ENCODE data around the gene ENTHD1. TPM values are rescaled to one million over a fixed set of nuclear protein-coding genes. Genes with fewer than 3 reads are reported as not detected.

Gene ENTHD1
- total RNA-seq, 4 donors from 2014 or later = not detected

GRCh38 chr22:39939830-39940229 lies 46.3 kb upstream of the ENTHD1 start:
- Histone ChIP-seq H3K4me3 (no peak overlapping the region), H3K27ac (no peak overlapping the region), H3K4me1 (peaks cover 0 to 3% (median 0%) of the 10 kb centered on the region in 3 donors), H3K9me3 (no peaks in the 10 kb centered on the region), H3K36me3 (no peaks in the 10 kb centered on the region), H3K27me3 (peaks cover 0 to 39% (median 0%) of the 10 kb centered on the region in 4 donors)
- DNase-seq = no peak
- TF ChIP-seq, protein P1, sequence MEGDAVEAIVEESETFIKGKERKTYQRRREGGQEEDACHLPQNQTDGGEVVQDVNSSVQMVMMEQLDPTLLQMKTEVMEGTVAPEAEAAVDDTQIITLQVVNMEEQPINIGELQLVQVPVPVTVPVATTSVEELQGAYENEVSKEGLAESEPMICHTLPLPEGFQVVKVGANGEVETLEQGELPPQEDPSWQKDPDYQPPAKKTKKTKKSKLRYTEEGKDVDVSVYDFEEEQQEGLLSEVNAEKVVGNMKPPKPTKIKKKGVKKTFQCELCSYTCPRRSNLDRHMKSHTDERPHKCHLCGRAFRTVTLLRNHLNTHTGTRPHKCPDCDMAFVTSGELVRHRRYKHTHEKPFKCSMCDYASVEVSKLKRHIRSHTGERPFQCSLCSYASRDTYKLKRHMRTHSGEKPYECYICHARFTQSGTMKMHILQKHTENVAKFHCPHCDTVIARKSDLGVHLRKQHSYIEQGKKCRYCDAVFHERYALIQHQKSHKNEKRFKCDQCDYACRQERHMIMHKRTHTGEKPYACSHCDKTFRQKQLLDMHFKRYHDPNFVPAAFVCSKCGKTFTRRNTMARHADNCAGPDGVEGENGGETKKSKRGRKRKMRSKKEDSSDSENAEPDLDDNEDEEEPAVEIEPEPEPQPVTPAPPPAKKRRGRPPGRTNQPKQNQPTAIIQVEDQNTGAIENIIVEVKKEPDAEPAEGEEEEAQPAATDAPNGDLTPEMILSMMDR (IDR thresholded peaks at IDR 0.05) = no peak
- no peak for TF ChIP-seq POLR2A (IDR thresholded peaks at IDR 0.05)
- intact Hi-C loops (cut with DNase I) = no loop called here
- 100% methylated on average over 3 of the region's 3 CpGs for WGBS, 2 donors

DNA sequence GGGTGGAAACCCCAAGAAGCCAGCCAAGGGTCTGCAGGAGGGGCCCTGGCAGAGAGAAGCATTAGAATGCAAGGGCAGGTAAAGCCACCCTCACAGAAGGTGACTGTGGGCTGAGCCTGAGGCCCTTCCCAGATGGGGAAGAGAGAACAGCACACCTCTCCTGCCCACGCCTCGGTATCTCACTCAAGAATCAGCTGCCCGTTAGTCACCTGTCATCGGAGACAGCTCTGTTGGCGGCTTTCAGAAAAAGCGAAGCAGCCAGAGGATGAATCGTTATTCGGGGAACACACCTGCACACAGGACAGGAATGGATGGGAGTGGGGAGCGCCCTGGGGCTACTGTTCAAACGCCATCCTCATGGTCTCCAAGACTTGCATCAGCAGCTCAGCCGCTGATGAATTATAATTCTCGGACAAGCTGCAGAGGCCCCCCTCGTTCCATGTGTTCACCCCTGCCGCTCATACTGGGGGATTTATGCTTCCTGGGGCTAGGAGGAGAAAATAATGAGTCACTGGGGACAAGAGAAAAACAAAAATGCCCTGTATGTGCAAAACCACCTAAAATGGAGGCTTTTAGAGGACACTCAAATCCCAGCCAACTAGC lies 45.0 kb upstream of the ENTHD1 start:
- intact Hi-C loops (cut with DNase I) = no loop called here
- no peak for DNase-seq
- H3K36me3 ChIP-seq = no peaks in the 10 kb centered on the region
- H3K4me3 ChIP-seq = no peak overlapping the region
- peaks cover 0 to 3% (median 0%) of the 10 kb centered on the region in 3 donors for H3K4me1 ChIP-seq
- WGBS, 2 donors = 58 to 77% methylated on average over 3 to 10 of the region's 14 CpGs
- TF ChIP-seq, protein P1 (IDR thresholded peaks at IDR 0.05) = no peak
- no peak for TF ChIP-seq POLR2A (IDR thresholded peaks at IDR 0.05)
- no peaks in the 10 kb centered on the region for H3K9me3 ChIP-seq
- no peak overlapping the region for H3K27ac ChIP-seq
- peaks cover 0 to 51% (median 0%) of the 10 kb centered on the region in 4 donors for H3K27me3 ChIP-seq

DNA sequence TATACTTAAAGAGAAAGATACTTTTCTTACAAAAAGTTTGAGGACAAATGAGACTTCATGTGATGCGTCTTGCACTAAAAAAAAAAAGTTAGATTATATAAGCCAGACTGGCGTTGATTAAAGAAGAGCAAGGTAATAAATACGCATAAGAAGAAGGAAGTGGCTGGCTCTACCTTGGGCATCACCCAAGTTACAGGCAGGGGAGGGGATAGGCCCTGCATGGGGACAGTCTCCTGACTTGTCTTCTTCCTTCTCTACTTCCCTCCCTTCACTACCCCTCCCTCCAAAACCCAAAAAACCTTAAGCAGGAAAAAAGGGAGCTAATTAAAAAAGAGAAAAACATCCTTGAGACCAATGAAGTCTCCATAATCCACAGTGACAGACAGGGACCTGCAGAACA lies 44.3 kb upstream of the ENTHD1 start:
- DNase-seq = no peak
- Histone ChIP-seq H3K4me3 (no peak overlapping the region), H3K27me3 (peaks cover 0 to 52% (median 0%) of the 10 kb centered on the region in 4 donors), H3K4me1 (peaks cover 0 to 3% (median 0%) of the 10 kb centered on the region in 3 donors), H3K27ac (no peak overlapping the region), H3K36me3 (no peaks in the 10 kb centered on the region), H3K9me3 (no peaks in the 10 kb centered on the region)
- 75 to 85% methylated on average over 3 of the region's 3 CpGs for WGBS, 2 donors
- TF ChIP-seq, protein P1 (IDR thresholded peaks at IDR 0.05) = no peak
- TF ChIP-seq POLR2A (IDR thresholded peaks at IDR 0.05) = no peak
- intact Hi-C loops (cut with DNase I) = no loop called here

GRCh38 chr22:39936523-39937145 lies 43.1 kb upstream of the ENTHD1 start:
- Histone ChIP-seq H3K9me3 (no peaks in the 10 kb centered on the region), H3K4me3 (no peak overlapping the region), H3K4me1 (peaks cover 0 to 6% (median 0%) of the 10 kb centered on the region in 3 donors), H3K27ac (no peak overlapping the region), H3K36me3 (no peaks in the 10 kb centered on the region), H3K27me3 (peaks cover 0 to 63% (median 0%) of the 10 kb centered on the region in 4 donors)
- no peak for DNase-seq
- TF ChIP-seq, protein P1 (IDR thresholded peaks at IDR 0.05) = no peak
- TF ChIP-seq POLR2A (IDR thresholded peaks at IDR 0.05) = no peak
- 59 to 79% methylated on average over 6 of the region's 6 CpGs for WGBS, 2 donors
- intact Hi-C loops (cut with DNase I) = no loop called here

DNA sequence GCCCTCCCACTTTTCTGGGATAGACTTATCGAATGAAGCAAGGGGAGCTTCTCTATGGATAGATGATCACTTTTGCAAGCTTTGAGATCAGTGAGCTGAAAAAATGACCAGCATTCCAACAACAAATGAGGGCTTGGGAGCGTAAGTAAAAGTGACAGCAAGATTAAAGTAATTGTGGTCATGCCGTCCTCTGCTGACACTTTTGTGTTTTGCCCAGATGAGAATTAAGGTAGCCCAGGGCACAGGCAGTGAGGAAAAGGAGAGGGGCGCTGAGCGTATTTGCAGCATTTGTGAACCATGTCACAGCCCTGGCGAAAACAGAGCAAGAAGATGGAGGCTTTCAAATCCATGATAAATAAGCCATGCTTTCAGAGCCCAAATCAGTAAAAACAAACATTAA lies 42.1 kb upstream of the ENTHD1 start:
- intact Hi-C loops (cut with DNase I) = no loop called here
- Histone ChIP-seq H3K27ac (no peak overlapping the region), H3K4me1 (peaks cover 0 to 6% (median 0%) of the 10 kb centered on the region in 3 donors), H3K27me3 (peaks cover 0 to 66% (median 0%) of the 10 kb centered on the region in 4 donors), H3K4me3 (no peak overlapping the region), H3K9me3 (no peaks in the 10 kb centered on the region), H3K36me3 (no peaks in the 10 kb centered on the region)
- no peak for TF ChIP-seq POLR2A (IDR thresholded peaks at IDR 0.05)
- TF ChIP-seq, protein P1 (IDR thresholded peaks at IDR 0.05) = no peak
- DNase-seq = no peak
- 67 to 68% methylated on average over 6 of the region's 6 CpGs for WGBS, 2 donors
